NCI-H345 treated with DMSO at 0.1 percent for 48 hours (cell line): ENCODE results near the gene KLHL25.

Experiments
- DNase-seq: peaks from one replicate; lab custom pipeline; 2025; ENCODE audit not compliant: unreplicated experiment; lab: John Stamatoyannopoulos, UW

The KLHL25 gene

DNA sequence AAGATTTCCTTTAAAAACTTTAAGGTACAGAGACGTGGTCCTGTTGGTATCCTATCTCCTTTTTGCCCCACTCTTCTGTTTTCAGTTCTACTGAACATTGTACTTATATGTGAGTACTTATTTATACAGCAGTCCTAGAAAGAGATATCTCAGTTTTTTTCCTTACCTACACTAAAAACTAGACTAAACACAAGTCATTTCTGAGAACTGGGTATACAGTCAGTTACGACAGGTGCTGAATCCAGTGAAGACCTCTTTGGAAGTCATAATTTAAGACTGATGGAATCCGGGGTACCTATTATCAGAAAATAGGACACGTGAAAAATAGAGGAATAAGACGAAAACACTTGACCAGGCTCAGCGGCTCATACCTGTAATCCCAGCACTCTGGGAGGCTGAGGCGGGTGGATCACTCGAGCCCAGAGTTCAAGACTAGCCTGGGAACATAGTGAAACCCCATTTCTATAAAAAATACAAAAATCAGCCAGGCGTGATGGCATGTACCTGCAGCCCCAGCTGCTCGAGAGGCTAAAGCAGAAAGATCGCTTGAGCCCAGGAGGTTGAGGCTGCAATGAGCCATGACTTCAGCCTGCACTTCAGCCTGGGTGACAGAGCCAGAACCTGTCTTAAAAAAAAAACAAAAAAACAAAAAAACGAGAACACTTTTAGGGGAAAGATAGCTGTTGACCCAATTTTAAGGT is 76.3 kb downstream of the KLHL25 start:
- no peak for DNase-seq

DNA sequence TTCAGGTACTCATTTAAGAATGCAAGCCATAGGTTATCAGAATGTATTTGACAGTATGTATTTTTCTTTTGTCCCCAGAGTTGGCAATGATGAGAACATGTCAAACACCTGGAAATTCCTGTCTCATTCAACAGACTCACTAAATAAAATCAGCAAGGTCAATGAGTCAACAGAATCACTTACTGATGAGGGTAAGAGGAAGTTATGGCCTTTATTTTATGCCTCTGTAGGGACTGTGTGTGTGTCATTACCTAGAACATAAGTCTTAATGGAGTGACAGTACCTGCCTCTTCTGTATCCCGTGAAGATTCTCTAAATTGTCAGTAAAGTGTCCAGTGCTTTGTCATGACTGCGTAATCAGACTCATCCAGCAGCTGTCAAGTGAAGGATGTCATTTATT is 77.5 kb downstream of the KLHL25 start:
- no peak for DNase-seq

DNA sequence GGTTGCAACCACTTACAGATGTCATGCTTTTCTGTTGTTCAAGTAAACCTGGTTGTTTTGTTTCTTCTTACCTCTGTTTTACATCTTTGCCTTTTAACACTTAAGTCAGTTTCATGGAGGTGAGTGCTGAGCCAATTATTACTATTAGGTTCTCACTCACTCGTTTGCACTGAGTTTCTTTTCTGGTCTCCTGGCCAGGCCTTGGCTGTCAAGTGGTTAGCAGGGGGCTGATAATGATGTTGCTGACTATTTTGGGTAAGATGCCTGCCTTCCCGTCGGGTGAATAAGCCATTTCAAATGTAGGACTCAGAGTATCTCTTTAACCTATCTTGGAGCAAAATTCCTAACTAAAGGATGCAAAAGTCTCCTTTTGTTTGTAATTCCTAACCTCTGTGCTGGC is 78.5 kb downstream of the KLHL25 start:
- no peak for DNase-seq

DNA sequence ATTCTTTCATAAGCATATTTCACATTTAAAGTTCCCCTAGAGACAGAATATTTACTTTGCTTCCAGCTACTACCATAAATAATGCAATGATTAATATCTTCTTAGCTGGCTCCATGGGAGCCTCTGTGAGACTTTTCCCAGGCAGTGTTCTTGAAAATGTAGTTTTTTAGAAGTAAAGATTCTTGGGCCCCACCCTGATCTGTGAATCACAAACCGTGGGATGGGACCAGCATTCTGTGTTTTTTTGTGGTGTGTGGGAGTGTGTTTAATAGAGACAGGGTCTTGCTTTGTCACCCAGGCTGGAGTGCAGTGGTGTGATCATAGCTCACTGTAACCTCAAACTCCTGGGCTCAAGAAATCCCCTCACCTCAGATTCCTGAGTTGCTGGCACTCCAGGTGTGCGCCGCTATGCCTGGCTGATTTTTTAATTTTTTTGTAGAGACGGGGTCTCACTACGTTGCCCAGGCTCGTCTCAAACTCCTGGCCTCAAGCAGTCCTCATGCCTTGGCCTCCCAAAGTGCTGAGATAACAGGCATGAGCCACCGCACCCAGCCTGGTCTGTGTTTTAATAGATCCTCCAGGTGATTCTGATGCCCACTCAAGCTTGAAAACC is 83.0 kb downstream of the KLHL25 start:
- DNase-seq = no peak

- no peak for DNase-seq
These were observed 84.3 kb downstream of the KLHL25 start for GRCh38 chr15:85710340-85710842.
